IPS-NIHi7 (cell line): ENCODE results near the gene TENM3.
A peak's percentile ranks its signal among the peaks of the same experiment; 100 is the strongest.

Source experiments
- DNase-seq: peaks from one replicate; pipeline ENCODE4 v3.0.0; 2012; ENCODE audit warnings: mixed read lengths; ENCODE audit errors: extremely low spot score

Gene TENM3

DNA sequence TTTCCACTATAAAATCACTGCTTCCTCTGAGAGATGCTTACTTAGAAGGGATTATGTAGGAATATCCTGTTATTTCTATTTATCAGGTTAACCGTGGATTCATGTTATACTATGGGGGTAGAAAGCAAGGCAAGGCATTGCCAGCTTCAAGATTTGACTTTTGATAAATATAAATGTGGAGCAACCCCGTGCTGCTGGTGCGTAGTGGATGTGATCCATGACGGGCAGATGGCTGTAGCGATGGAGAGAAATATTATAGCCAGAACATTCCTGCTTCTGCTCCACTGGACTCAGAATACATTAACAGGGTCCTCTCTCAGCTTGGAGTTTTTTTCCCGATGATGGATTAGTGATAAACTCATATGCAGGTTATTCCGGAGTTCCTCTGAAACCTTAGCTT is 157.6 kb downstream of the TENM3 start:
- no peak for DNase-seq

DNA sequence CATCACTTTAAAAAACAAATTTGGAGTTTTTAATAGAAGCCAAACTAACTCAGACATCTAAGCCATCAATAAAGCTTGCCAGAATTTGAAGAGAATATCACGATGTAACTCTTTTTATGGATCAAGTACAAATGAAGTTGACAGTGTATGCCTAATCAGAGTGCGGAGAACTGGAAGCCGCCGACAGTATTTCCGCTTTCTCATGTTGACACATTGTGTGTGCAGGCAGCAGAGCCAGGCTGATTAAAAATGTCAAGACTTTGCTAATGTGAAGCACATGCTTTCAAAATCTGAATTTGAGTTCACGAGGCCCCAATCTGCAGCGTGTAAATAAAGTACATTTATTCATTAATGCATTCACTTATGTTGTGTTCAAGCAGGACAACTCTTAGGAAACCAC is 161.2 kb downstream of the TENM3 start:
- DNase-seq, result no peak

DNA sequence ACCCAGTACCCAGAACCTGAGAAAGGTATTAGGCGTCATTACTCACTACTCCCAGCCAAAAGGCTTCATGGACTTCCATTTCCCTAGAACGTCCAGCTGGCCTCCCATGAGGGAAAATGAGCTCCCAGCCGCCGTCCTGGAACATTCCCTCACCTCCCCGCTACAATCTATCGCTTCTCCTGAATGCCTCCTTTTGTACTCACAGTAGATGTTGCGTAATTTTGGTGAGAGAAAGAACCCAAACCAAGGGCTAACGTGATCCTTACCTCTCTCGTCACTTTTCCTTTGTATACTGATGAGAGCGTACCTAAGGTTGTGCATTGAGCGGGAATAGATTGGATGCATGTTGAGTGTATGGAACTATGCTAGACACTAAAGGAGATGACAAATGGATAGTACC is 161.9 kb downstream of the TENM3 start:
- no peak for DNase-seq

DNA sequence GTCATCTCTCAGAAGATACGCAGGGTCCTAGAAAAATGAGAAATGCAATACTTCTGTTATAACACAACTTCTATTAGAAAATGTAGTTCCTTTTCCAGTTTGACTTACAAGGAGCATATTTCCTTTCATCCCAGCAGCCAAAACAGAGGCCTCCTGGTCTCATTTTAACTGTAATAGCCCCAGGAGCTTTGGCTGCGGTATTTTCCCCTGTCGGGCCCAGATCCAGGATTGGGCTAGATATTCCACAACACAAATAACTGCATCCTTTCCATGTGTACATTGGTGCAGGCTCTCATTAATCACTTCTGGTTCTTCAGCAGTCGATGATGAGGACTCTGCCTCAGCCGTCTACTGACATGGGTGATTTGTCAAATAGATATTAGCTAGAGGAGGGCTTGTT is 166.1 kb downstream of the TENM3 start:
- DNase-seq, result no peak

DNA sequence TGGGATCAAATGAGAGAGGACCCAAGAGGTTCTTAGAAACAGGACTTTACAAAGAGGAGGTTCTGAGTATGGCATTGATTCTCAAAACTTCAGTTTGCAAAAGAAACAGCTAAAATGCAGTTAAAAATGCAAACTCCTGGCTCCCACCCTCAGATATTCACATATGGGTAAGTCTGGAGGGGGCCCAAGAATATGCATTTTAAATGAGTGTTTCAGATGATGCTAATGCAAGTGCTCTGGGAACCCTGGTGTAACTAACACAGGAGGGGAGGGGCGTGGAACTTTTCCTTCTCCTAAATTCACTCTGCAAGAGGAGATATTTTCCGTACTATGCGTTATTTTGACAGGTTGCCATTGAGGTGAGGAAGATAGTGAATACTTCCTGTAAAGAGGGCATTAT is 168.2 kb downstream of the TENM3 start:
- DNase-seq, result no peak

DNA sequence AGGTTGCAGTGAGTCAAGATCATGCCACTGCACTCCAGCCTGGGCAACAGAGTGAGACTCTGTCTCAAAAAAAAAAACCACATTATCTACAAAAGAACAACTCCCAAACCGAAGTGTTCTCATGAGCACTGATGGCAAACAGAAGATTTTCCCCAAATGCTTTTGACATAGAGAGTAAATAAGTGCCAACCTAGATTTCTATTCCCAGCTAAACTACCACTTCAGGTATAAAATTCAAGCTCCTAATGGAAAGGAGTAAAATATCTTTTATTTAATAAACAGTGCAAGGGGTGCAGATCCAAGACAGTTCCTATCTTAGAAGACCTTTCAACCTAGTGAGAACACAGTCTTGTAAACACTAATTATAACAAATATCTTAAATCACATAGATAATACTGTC is 170.3 kb downstream of the TENM3 start:
- no peak for DNase-seq

DNA sequence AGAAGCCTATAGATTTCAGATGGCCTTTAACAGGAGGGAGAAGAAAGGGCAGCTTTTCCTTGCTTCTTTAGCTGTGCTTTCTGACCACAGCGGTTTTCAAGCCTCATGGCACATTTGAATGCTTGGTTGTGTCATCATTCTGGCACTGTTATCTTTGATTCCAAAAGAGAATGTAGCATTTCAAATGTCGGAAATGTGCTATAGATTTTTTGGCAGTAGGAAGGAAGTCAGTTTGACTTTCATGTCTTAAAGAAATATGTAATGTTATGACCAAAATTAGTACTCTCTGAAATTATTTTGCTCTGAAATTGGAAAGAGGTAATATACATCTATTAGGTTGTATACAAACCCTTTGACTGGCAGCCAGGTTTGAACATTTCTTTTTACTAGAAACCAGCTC is 171.9 kb downstream of the TENM3 start:
- DNase-seq, result no peak

DNA sequence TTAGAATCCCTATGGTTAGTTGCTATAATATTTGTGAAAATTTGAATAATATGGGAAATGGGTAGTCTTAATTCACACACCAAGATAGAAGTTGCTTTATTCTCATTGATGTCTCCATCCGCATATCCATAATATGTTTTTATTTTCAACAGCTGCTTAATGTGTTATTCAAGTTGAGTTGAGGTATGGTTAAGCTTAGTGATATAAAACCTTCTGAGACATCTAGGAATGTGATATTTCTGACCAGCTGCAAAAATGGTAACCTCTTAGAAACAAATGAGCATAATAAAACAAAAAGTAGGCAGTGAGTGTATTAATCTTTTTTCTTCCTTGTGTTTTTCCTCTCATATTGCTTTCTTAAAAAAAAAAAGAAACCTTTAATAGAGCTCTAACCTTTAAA is 172.9 kb downstream of the TENM3 start:
- DNase-seq, result no peak

DNA sequence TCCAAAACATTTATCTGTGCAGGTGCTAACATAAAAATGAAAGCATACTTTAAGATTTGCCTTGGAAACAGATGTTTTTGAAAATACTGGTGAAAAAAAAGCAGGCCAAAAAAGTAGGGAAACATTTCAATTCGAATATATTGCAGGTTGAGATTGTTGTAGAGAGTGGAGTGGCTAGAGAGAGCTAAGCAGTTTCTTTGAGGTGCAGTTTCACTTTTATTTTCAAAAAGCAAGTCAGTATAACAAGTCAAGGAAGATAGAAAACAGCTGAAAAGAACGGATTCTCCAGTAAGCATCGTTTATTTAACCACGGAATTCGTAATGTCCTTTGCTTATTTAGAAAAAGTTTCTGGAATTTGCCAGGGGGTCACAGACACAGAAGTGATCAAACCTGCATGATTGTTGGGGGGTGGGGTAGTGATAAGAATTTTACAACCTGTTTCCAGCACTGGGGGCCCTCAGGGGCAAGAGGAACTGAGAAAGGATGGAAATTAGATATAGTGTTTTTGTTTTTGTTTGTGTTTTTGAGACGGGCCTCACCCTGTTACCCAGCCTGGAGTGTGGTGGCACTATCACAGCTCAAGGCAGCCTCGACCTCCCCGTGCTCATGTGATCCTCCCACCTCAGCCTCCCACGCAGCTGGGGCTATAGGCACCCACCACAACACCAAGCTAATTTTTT is 175.0 kb downstream of the TENM3 start:
- DNase-seq, result no peak

DNA sequence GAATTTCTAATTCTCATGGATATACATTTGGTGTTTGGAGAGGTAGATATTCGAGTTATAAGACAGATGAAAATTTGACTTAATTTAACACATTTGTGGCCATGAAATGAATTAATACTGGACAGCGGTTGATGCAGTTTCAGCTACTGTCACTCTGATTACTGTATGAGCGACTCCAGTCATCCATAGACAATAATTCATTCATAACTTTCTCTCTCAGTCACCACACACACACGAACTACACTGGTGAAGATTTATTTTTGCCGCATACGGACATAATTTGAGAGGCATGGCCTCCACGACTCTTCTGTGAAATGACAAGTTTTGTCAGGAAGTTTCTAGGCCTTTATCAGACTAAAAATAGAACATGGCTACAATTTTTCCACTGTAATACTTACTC is 177.0 kb downstream of the TENM3 start:
- DNase-seq, result no peak

DNA sequence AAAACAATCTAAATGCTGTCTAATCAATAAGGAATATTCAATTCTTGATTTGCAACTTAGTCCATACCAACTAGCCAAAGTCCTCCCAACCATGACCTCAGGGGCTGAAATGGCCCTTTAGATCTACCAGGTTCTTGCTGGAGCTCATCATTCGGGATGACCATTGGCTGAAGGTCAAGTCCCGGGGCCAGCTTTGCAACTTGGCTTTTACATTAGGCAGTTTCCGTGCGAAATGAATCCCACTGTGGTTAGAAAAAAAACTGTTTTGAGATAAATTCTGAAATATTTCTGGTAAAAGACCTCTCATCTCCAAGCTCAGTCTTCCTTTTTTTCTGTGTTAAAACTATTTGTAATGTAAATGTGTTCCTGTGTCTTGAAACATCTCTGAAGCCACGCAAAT is 178.6 kb downstream of the TENM3 start:
- DNase-seq, result no peak

DNA sequence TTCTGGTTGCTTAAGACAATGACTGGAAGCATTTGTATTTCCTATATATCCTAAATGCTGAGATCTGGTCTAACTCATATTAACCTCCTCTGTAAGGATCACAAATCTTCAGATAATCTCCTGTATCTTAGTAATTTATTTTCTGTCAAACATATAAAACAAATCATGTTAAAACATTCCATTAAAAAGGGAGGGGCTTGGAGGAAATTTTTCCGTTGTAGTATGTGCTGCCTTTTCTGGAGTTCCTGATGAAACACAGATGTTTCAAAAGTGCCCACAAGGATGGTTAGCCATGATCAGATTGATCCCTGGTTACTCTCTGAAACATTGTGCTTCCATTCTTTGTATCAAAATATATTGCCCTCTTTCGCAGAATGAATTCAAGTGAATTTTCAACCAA is 182.1 kb downstream of the TENM3 start:
- no peak for DNase-seq

DNA sequence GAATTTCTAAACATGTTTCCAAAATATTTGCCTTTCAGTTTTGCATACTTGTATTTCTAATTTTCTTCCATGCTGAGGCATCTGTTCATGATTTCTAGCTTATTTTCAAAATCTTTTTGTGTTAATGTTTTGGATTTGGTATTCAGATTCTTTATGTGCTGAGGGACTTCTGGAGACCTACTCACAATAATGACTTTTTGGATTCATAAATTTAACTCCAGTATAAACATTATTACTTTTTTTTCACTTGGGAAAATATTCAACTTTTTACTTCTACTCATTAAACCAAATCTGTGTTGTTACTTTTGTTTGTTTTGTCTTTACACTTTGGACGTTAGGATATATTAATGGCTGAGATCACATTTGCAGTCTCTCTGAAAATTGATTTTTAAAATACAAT is 183.7 kb downstream of the TENM3 start:
- no peak for DNase-seq

DNA sequence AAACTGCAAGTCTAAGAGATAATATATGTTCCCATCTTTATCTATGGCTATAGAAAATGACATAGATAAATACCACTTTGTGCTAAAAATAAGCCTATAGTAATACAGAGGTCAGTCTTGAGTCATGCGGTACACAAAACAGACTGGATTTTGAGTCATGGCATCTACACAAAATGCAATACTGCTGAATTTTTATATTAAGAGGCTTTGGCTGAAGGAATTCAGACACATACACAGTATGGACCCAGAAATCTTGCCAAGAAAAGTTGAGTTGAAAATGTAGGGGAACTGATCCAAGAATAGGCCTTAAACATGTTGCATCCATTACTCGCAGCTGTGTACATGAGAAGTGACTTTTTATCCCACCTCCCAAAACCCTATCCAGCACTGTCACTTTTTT is 184.4 kb downstream of the TENM3 start:
- DNase-seq, result no peak

DNA sequence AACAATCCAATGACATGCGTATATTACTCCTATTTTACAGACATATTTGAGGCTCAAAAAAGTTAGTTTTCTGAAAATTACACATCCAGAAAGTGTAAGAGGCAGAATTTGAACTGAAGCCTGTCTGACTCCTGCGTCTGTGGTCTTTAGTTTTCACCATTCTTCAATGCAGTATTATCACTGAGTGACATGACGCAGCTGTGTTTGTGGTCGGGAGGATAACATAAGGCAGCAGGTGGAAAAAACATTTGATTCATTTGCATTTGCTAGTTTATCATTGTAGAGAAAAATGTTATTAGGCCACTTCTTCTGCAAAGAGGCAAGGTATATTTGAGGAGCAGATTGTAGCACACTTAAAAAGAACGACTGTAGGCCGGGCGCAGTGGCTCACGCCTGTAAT is 186.7 kb downstream of the TENM3 start:
- no peak for DNase-seq

DNA sequence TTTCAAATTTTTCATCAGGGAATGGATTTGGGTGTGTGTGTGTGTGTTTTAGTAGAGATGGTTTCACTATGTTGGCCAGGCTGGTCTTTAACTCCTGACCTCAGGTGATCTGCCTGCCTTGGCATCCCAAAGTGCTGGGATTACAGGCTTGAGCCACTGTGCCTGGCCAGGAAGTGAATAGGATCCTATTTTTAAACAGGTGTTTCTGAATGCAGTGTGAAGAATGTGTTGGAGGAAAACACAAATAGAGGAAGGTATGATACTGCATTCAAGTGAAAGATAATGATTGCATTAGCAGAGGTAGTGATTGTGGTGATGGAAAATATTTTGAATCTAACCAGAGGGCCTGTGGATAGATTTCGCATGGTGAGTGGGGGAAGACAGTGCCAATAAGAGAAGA is 189.6 kb downstream of the TENM3 start:
- DNase-seq, result no peak

DNA sequence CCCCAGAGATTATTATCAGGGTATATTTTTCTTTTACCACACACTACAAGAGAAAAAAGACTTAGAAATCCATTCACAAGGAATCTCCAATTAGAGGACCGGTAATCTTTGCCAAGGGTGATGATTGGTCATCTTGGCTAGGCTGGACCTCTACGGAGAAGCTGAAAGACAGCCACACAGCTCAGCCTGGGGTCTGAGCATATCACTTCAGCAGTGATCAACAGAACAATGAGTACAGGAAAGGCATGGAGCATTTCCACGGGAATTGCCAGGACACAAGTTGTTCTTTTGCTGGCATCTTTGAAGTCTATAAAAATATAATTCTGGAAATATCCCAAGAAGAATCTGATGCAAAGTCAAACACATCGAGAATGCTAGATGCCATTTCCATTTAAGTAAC is 191.5 kb downstream of the TENM3 start:
- no peak for DNase-seq

DNA sequence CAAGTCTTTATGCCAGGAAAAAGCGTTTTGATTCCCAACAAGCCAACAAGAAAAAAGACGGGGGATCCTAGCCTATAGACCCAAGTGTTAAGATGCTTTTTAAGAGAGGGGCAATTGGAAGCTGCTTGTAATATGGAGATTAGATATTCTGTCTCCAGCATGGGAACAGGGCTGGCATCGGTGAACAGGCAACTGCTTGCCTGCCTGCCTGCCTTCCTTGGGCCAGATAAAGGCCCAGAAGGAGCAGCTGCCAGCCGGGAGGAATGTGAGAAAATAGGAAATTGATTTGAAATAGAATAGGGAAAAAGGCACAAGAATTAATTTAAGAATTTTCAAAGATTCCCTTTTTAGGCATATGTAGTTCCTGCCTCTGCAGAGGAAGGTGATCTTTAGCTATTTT is 192.2 kb downstream of the TENM3 start:
- no peak for DNase-seq

DNA sequence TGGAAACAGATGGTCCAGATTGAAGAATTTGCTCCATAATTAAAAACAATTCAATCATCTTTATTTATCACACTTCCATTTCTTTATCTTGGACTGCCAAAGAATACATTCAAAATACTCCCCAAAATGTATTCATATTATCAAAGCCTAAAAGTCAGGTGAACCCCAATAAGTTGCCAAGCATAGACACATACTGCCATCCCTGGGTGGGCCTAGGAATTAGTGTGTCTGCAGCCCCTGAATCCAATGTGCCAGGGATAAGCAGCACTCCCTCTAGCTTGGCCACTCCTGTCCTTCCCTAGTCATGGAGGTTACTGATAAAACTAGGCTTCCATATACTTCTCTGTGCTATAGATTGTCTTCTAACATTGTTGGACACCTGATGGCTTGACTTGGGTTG is 199.9 kb downstream of the TENM3 start:
- no peak for DNase-seq

DNA sequence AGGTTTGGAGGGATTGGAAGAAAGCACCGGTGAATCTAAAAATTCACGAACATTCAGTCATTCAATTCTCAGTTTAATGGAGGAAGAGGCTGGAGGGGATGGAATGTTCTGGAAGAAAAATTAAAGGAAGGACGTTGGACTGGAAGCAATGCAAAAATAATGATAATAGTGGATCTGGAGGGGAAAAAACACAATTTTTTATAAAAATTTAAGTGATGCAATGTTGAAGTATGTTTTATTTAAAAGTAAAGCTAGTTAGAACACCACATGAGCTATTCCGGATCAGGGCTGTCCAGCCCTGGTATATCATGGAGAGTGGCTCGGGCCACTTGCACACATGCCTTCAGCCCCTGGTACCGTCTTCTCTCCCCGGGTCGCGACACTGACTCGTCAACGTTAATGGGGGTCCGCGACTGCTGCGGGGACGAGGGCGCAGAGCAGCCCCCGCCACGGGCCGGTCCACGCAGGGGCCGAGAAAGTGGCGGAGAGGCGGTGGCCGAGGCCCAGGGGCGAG is 204.6 kb downstream of the TENM3 start:
- no peak for DNase-seq

DNA sequence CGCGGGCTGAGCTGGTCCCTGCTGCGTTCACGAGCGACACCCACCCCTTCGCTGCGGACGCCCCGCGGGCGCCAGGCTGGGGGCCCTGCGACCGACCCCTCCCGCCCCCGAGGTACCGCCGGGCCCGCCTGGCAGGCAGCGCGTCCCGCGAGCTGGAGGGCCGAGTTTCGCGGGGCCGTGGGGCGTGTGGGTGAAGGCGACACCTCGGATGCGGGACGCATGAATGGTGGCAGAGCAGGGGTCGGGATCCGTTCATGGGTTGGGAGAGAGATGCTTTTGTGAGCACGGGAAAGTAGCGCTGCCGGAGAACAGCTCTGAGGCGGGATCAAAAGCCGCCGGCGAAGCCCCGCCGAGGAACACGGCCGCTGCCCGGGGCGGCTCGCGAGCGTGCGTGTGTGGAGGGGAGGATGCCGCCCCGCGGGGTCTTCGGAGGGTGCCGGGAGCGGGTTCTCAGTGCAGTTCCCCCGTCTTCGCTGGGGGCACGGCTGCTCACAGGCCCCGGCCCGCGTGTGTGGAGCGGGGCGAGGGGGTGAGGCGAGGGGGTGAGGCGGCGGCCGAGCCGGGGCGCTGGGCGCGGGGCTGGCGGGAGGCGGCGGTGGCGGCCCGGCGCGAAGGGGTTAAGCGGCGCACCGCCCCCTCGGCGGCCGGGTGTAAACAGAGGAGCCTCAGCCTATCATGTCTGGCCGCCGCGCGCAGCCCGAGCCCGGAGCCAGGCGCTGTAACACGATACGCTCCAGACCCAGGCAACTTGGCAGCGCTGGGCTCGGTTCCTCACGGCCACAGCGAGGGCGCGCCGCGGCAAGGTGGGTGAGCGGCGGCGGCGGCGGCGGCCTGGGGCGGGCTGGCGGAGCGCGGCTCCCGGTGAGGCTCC is 205.3 kb downstream of the TENM3 start:
- peak; percentile 98 for DNase-seq

DNA sequence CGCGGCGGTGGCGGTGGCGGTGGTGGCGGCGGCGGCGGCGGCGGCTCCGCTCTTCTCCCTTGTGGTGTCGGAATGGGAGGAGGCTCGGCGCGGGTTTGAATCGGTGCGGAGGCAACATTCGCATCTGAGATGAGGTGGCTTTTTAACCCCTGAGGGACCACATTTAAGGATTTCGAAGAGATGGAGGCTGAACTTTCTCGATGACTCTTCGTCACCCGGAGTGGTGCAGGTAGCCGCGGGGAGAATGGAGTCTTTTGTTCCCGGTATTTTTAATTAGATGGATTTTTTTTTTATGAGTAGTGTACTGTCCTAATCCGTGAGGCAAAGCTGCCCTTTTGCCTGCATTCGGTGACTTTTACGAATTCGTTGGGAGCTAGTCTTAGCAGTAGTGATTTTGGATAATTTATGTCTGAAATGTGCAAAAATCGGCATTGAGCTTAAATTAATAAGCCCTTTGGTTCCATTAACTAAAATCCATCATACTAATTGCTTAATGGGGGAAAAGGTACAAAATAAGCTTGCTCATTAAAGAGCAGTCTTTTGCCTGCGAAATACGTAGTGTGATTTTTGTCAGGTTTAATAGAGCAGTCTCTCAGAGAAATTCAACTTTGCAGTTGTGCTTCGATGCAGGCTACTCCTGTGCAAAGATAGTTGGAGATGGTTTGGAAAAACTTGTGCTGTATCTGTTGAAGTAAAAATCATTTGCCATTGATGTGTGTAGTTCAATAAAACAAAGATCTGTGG is 206.2 kb downstream of the TENM3 start:
- DNase-seq, result peak; percentile 62
